GM19035 (cell line): Measurements from ENCODE around the gene TMED8.
"Not testable (repeated sequence)": the region's sequence is repeated elsewhere in the genome, so short reads cannot be mapped to it uniquely, and the experiment has no call there.

ENCODE experiments used
- ATAC-seq: cut with Tn5 transposase; IDR thresholded peaks from one replicate; pipeline ENCODE4 v1.9.1; 2021; ENCODE audit not compliant: unreplicated experiment

The TMED8 gene

DNA sequence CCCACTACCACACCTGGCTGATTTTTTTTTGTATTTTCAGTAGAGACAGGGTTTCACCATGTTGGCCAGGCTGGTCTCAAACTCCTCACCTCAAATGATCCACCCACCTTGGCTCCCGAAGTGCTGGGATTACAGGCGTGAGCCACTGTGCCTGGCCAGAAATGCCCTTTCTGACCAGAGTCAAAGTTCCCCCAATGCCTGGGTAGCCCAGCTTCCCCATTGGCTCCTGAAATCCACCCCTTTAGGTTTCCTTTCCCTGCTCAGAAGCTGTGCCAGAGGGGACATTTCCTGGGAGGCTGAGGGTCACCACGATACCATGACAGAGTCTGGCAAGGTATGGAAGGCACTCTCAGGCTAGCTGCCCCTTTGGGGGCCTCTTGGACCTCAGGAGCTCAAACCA, 52.6 kb downstream of the TMED8 start:
- no peak for ATAC-seq

GRCh38 chr14:77323571-77323970, 53.3 kb downstream of the TMED8 start:
- no peak for ATAC-seq

GRCh38 chr14:77322951-77323350, 53.9 kb downstream of the TMED8 start:
- no peak for ATAC-seq

- no peak for ATAC-seq
These were observed 54.5 kb downstream of the TMED8 start for GRCh38 chr14:77322250-77322902.

DNA sequence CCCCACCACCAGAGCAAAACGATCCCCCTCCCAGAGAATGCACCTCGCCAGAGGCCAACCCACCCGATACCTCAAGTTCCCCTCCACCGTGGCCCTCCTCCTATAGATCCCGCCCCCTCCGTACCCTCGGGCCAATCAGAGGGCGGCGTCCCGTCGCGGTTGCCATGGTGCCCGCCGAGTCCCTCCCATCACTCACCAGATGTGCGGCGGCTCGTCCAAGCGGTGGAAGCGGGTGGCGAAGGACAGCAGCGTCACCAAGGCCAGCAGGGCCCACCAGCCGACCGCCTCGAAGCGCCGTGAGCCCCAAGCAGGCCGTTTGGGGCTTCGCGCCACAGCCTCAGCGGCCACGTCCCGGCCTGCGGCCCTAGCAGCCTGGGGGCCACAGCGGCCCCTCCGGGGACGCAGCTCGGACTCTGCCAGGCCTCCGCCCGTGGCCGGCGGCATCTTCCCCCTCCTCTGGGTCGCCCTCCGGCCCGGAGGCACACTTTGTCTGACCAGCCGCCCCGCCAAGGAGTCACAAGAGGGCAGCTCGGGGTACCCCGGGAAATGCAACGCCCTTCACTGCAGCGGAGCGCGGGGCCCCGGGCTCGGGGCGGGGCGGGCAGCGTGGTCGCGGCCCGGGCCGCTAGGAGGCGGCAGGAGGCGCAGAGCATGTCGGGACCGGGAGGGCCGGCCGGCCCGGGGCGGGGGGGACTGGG, 56.5 kb downstream of the TMED8 start, which contains the start of gene POMT2:
POMT2 (minus strand) TSS at position 646 of the 698 bp plus-strand sequence; CDS start at position 444, 202 bp downstream.
- ATAC-seq: peak; percentile 66

- no peak for ATAC-seq
These were observed 57.5 kb downstream of the TMED8 start for GRCh38 chr14:77319422-77319821.

GRCh38 chr14:77318756-77319155, 58.1 kb downstream of the TMED8 start:
- ATAC-seq: not testable (repeated sequence)

DNA sequence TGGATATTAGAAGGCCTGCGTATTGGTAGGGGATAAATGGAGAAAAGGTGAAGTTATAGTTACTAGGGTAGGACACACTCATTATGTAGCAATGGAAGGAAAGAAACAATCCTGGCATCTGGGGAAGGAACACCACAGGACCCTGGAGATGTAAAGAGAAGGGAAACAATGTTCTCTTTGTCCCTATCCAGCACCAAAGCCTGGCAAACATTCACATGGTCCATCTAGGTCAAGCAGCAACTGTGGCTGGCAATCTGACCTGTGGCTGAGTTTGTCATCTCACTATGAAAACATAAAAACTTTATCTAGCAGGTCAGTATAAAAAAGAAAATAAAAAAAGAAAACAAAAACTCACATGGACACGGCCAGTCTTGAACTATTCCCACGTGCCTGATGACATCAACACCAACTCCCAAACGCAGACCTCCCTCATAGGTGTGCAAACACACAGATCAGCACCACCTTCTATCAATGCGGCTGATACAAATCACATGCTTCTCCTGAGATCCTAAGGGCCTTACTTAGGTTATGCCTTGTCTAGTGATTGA, 58.8 kb downstream of the TMED8 start:
- ATAC-seq: no peak

DNA sequence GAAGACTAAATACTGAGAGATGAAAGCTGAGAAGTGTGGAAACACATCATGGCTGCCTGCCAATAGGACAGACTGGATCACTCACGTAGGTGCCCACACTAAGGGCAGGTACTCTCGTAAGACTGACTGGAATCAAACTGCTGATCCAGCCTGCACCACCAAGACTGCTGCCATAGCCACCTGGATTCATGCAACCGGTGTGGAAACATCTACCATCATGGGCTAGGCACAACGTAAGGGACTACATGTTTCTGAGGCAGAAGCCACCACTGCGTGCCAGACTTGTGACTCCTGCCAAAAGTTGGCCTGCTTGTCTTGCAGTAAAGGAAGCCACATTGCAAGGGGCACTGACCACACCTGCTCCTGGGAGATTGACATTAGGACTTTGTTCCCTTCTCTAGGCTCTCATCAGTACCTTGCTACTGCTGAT, 60.0 kb downstream of the TMED8 start:
- no peak for ATAC-seq

DNA sequence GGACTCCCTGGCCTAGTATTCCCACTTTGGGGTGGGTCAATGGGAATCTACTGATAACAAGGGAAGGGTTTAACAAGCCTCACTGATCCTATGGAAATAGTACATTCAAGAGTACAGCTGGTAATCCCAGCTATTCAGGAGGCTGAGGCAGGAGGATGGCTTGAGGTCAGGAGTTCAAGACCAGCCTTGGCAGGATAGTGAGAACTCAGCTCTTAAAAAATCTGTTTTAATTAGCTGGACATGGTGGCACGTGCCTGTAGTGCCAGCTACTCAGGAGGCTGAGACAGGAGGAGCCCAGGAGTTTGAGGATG, 60.7 kb downstream of the TMED8 start:
- no peak for ATAC-seq

DNA sequence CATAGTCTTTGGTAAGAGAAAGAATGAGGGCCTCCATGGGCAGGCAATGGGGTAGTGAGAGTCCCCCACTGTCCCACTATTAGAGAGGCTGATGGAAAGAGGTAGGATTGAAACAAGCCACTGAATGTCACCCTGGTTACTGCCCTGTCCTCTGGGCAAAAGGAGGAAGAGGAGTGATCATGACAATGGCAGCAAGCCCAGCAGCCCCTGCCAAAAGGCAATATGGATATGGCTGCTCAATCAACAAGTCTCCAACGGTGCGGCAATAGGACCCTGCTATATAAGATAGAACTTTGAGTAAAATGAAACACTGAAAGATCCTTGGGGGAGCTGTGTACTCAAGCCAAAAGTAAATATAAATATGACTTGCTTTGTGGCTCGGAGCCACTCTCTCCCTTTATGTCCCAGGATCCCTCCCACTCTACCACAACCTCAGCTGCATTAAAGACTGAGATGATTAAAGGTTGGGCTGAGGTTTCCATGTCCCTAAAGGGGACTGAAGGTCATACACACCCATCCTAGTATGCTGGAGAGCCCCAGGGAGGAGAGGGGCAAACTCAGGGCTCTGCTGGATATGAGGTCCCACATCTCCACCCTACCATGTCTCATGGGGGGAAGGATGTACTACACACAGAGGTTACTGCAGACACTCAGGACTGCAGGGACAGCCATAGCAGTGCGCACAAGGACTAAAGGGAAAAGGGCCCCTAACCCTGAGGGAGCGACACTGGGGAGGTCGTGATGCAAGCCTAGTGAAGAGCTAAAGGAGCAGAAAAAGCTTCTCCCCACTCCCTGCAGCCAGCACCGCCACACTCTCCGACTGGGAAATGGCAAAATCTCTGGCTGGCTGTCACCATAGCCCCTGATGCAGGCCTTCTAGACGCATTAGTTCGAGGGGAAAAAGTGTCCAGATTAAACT, 62.1 kb downstream of the TMED8 start:
- ATAC-seq: no peak

DNA sequence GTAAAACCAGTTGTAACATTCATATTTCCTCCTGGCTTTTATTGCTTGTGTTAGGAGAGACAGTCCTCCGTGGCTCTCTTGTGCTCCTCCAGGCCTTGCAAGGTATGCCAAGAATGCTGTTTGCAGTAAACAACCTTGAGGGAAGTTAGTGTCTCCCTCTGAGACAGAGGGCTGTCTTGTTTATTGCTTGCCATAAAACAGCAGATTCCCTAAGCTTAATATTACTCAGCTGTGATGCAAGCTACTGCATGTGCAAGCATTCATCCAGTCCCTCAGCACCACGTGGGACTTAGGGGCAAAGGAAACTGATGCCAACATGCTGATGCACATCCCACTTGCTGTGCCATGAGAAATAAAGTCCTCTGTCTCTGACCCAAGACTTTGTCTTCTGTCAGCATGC, 62.9 kb downstream of the TMED8 start:
- no peak for ATAC-seq

DNA sequence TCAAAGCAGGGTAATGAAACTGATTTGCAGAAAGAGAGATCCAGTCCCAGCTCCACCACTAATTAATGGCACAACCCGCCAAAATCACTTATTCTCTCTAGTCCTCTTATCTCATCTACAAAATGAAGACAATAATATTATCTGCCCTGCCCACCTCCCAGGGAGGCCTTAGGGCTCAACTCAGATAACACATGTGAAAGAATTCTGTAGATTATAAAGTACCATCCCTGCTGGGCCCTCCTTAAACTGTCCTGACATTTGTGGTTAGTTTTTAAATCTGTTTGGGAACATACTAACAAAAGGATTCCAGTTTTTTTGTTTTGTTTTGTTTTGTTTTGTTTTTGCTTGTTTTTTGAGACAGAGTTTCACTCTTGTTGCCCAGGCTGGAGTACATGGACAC, 63.5 kb downstream of the TMED8 start:
- ATAC-seq: no peak

- ATAC-seq: no peak
These were observed 65.7 kb downstream of the TMED8 start for GRCh38 chr14:77311217-77311616.

GRCh38 chr14:77310026-77310425, 66.9 kb downstream of the TMED8 start:
- ATAC-seq: no peak

- no peak for ATAC-seq
These were observed 67.8 kb downstream of the TMED8 start for GRCh38 chr14:77309131-77309530.

- no peak for ATAC-seq
These were observed 69.9 kb downstream of the TMED8 start for GRCh38 chr14:77306851-77307496.

- ATAC-seq: no peak
These were observed 70.5 kb downstream of the TMED8 start for GRCh38 chr14:77306416-77306815.

- ATAC-seq: no peak
These were observed 71.2 kb downstream of the TMED8 start for GRCh38 chr14:77305696-77306095.

DNA sequence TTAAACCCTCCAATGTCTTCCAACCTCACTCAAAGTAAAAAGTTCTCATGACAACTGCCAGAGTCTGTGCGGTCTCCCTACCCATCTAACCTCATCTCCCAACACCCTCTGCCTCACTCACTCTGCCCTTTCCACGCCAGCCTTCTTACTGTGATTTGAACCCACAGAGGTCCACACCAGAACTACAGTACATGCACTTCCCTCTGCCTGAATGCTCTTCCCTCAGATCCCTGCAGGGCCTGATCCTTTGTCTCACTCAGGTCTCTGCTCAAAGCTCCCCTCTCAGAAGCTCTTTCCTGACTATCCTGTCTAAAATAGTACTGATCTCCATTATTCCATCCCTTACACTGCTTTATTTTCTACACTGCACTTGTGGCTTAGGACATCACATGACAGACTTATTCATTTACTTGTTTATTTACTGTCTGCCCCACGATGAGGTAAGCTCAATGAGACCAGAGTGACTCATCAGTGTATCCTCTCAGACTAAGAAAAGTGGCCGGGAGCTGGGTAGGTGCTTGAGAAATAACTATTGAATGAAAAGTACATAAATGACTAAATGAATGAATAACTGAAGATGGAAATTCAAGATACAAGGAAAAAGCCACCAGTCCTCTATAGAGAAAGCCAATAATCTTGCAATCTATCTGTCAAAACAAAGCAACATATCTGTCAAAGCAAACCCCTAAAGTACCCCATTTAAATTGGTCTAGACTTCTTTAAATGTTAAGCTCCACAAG, 73.3 kb downstream of the TMED8 start:
- peak; percentile 56 for ATAC-seq
